Neuronal stem cell (in vitro differentiated cells): ENCODE measurements around the gene PPP2R5C.

Experiments
- DNase-seq: peaks from one replicate; pipeline ENCODE4 v3.0.0-alpha.2; 2013; ENCODE audit warnings: low spot score
- H2AFZ ChIP-seq: one replicate; pipeline ENCODE4 v1.6.1; 2013; ENCODE audit warnings: mild to moderate bottlenecking, low read length, inconsistent platforms
- H2AK5ac ChIP-seq: 2 replicates; pipeline ENCODE4 v1.6.1; 2013; ENCODE audit warnings: low read depth, mild to moderate bottlenecking, inconsistent platforms, low read length, moderate library complexity, mixed read lengths
- H2BK120ac ChIP-seq: 2 replicates; pipeline ENCODE4 v1.6.1; 2013; ENCODE audit warnings: low read depth, mild to moderate bottlenecking, inconsistent platforms, low read length, moderate library complexity, mixed read lengths
- H2BK12ac ChIP-seq: one replicate; pipeline ENCODE4 v1.6.1; 2013; ENCODE audit warnings: low read length, inconsistent platforms
- H2BK15ac ChIP-seq: 2 replicates; pipeline ENCODE4 v1.6.1; 2013; ENCODE audit warnings: mild to moderate bottlenecking, low read length, inconsistent platforms, mixed read lengths
- H2BK5ac ChIP-seq: one replicate; pipeline ENCODE4 v1.6.1; 2013; ENCODE audit warnings: inconsistent platforms, mild to moderate bottlenecking, low read length, moderate library complexity
- H3K14ac ChIP-seq: one replicate; pipeline ENCODE4 v1.6.1; 2013; ENCODE audit warnings: low read length, inconsistent platforms
- H3K18ac ChIP-seq: 2 replicates; pipeline ENCODE4 v1.6.1; 2013; ENCODE audit warnings: low read length, inconsistent platforms
- H3K23ac ChIP-seq: 2 replicates; pipeline ENCODE4 v1.6.1; 2013; ENCODE audit warnings: low read depth, mild to moderate bottlenecking, mixed read lengths, low read length, inconsistent platforms; ENCODE audit not compliant: poor library complexity
- H3K27ac ChIP-seq: replicated peaks from 3 replicates; pipeline ENCODE4 v1.5.1; 2013; ENCODE audit warnings: low read length, inconsistent platforms
- H3K27me3 ChIP-seq, 3 experiments: 2 replicates each; pipeline ENCODE4 v1.6.1; 2013; ENCODE audit warnings: low read length in 3 of 3, mild to moderate bottlenecking in 2 of 3, inconsistent platforms in 1 of 3, low read depth in 1 of 3, mixed read lengths in 1 of 3, moderate library complexity in 1 of 3; ENCODE audit not compliant: control insufficient read depth in 3 of 3, insufficient read depth in 3 of 3
- H3K36me3 ChIP-seq, 2 donors: replicated peaks in 1 of 2; 2 replicates each; pipeline ENCODE4 v1.6.1; 2013; ENCODE audit warnings: low read length in 2 of 2; ENCODE audit not compliant: control insufficient read depth in 2 of 2, insufficient read depth in 2 of 2
- H3K4ac ChIP-seq: 2 replicates; pipeline ENCODE4 v1.6.1; 2013; ENCODE audit warnings: inconsistent platforms, mild to moderate bottlenecking, low read length, moderate library complexity
- H3K4me1 ChIP-seq, 2 donors: 1 replicate in 1 of 2; 2 replicates in 1 of 2; pipeline ENCODE4 v1.6.1; 2013; ENCODE audit warnings: low read length in 2 of 2, low read depth in 1 of 2; ENCODE audit not compliant: control insufficient read depth in 2 of 2, insufficient read depth in 1 of 2
- H3K4me2 ChIP-seq: one replicate; pipeline ENCODE4 v1.6.1; 2013; ENCODE audit warnings: mild to moderate bottlenecking, low read length, inconsistent platforms; ENCODE audit not compliant: insufficient read depth, poor library complexity, severe bottlenecking
- H3K4me3 ChIP-seq, 2 donors: 2 replicates each; pipeline ENCODE4 v1.5.1; 2013; ENCODE audit warnings: low read length in 2 of 2, mild to moderate bottlenecking in 2 of 2, inconsistent platforms in 1 of 2, moderate library complexity in 1 of 2
- H3K79me1 ChIP-seq: one replicate; pipeline ENCODE4 v1.6.1; 2013; ENCODE audit warnings: low read depth, mild to moderate bottlenecking, inconsistent platforms, low read length, moderate library complexity
- H3K9ac ChIP-seq: one replicate; pipeline ENCODE4 v1.6.1; 2013; ENCODE audit warnings: mild to moderate bottlenecking, low read depth, low read length, inconsistent platforms; ENCODE audit not compliant: poor library complexity
- H3K9me3 ChIP-seq, 2 donors: replicated peaks in 1 of 2; 2 replicates each; pipeline versions ENCODE3 to v1.6.1; 2013; ENCODE audit warnings: low read length in 2 of 2, mild to moderate bottlenecking in 2 of 2, inconsistent platforms in 1 of 2, low read depth in 1 of 2, mixed read lengths in 1 of 2, moderate library complexity in 1 of 2; ENCODE audit not compliant: control insufficient read depth in 2 of 2, insufficient read depth in 1 of 2
- H4K8ac ChIP-seq: one replicate; pipeline ENCODE4 v1.6.1; 2013; ENCODE audit warnings: low read depth, mild to moderate bottlenecking, inconsistent platforms, low read length, moderate library complexity
- H4K91ac ChIP-seq: one replicate; pipeline ENCODE4 v1.6.1; 2013; ENCODE audit warnings: low read length, low read depth, mild to moderate bottlenecking, inconsistent platforms; ENCODE audit not compliant: poor library complexity
- WGBS, 2 donors: extraction: QIAGEN DNeasy Blood & Tissue Kit; methylation state at CpG; one replicate each; pipeline ENCODE4 v1.1.7; 2013; ENCODE audit warnings: missing lambda C conversion rate in 2 of 2, mixed read lengths in 1 of 2; ENCODE audit not compliant: insufficient read length in 2 of 2, insufficient replicate concordance in 1 of 2; ENCODE audit errors: extremely low coverage in 2 of 2; 5-methylcytosine and 5-hydroxymethylcytosine counted together

PPP2R5C gene

DNA sequence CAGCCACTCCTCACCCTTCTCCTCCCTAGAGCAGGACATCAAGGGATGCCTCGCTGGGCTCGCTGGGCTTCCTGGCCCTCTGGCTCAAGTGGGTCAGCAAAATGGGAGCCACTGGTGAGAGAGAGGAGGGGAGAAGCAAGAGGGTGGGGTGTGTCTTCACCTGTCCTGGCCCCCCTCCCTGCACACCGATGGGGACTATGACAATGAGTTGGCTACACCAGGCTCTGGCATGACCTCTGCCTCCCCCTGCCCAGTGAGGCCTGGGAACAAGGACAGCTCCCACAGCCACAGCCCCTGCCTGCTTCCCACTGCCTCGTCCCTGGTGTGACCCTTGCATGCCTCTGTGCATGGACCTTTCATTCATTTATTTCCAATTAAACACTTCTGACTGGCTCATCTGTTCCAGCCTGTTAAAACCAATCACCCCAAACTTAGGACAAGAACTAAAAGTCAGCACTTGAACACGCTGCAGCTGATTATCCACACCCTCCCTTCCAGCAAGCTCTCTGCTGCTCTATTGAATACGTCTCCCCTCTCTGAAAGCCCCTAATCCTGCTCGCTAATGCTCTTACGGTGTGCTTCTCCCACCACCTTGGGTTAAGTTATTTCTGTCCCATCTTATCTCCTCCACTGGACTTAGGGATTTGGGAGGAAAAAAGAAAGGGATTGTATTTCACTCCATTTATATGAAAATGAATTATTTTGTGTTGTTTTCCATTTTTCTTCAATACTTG lies 5.8 kb upstream of the PPP2R5C start:
- Histone ChIP-seq H2BK15ac (peak overlapping the region; percentile 40), H3K23ac (no peak overlapping the region), H3K4me3 (peak overlapping the region in 1 of 2 donors; percentile 13), H2BK12ac (no peak overlapping the region), H3K4me2 (no peak overlapping the region), H4K8ac (no peak overlapping the region), H3K27ac (peak overlapping the region; percentile 13), H3K14ac (no peak overlapping the region), H2BK120ac (no peak overlapping the region), H3K36me3 (no peaks in the 10 kb centered on the region), H2AFZ (no peak overlapping the region), H3K9ac (no peak overlapping the region), H3K4me1 (peaks cover 4 to 7% of the 10 kb centered on the region in 2 donors), H3K18ac (peak overlapping the region; percentile 68), H3K9me3 (peaks cover 0 to 4% of the 10 kb centered on the region in 2 donors), H3K4ac (no peak overlapping the region), H3K27me3 (peaks cover 0 to 15% (median 0%) of the 10 kb centered on the region in 3 experiments), H2BK5ac (no peak overlapping the region), H3K79me1 (no peaks in the 10 kb centered on the region), H4K91ac (no peak overlapping the region), H2AK5ac (no peak overlapping the region)
- WGBS, 2 donors, result no CpG with 5 or more reads among the region's 8 CpGs
- DNase-seq, result no peak

DNA sequence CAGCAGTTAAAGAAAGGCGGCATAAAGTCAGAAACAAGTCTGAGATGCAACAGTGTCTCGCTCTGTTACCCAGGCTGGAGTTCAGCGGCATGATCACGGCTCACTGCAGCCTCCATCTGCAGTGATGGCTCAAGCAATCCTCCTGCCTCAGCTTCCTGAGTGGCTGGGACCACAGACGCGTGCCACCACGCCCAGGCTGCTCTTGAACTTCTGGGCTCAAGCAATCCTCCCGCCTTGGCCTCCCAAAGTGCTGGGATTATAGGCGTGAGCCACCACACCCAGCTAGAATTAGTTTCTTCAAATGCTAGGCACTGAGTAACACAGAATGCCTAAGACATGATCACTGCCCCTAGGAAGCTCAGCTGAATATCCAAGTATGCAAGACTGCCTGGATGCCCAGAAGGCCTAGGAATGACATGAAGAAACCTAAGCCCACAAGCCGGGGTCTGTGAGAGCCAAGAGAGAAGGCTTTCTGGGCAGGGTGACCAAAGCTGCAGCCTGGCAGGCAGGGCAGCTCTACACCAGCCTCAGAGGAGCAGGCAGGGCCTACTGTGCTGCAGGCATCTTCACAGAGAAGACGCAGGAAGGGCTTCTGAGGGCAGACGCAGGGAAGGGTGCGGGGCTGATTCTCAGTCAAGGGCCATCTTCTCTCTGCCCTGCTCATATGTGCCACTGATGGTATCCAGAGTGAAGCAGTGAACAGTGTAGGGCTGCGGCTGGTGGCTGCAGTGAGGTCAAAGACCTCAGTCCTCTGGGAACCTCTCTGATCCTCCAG lies 4.3 kb upstream of the PPP2R5C start:
- Histone ChIP-seq H4K91ac (no peak overlapping the region), H3K79me1 (no peaks in the 10 kb centered on the region), H2BK12ac (peak overlapping the region; percentile 78), H3K23ac (peak overlapping the region; percentile 5), H3K27ac (no peak overlapping the region), H3K27me3 (peaks cover 0 to 15% (median 0%) of the 10 kb centered on the region in 3 experiments), H3K4ac (no peak overlapping the region), H3K14ac (no peak overlapping the region), H2BK5ac (no peak overlapping the region), H3K4me2 (no peak overlapping the region), H2BK15ac (peak overlapping the region; percentile 25), H2AFZ (no peak overlapping the region), H3K9me3 (peaks cover 0 to 4% of the 10 kb centered on the region in 2 donors), H3K9ac (peak overlapping the region; percentile 60), H3K18ac (no peak overlapping the region), H4K8ac (no peak overlapping the region), H3K4me1 (peaks cover 4 to 7% of the 10 kb centered on the region in 2 donors), H2AK5ac (peak overlapping the region; percentile 53), H3K4me3 (no peak overlapping the region), H3K36me3 (no peaks in the 10 kb centered on the region), H2BK120ac (no peak overlapping the region)
- no CpG with 5 or more reads among the region's 14 CpGs for WGBS, 2 donors
- DNase-seq, result no peak

GRCh38 chr14:101757839-101758211 lies 3.7 kb upstream of the PPP2R5C start:
- no peak overlapping the region for H3K14ac ChIP-seq
- no peak overlapping the region for H3K4me3 ChIP-seq
- H3K4me2 ChIP-seq, result no peak overlapping the region
- no peak overlapping the region for H4K8ac ChIP-seq
- H3K4me1 ChIP-seq, result peaks cover 4 to 7% of the 10 kb centered on the region in 2 donors
- H3K18ac ChIP-seq, result no peak overlapping the region
- no peak overlapping the region for H4K91ac ChIP-seq
- peaks cover 0 to 15% (median 0%) of the 10 kb centered on the region in 3 experiments for H3K27me3 ChIP-seq
- peak overlapping the region; percentile 25 for H2BK15ac ChIP-seq
- no peak overlapping the region for H2BK5ac ChIP-seq
- no peak overlapping the region for H2AFZ ChIP-seq
- H2BK120ac ChIP-seq, result no peak overlapping the region
- H2BK12ac ChIP-seq, result no peak overlapping the region
- H3K79me1 ChIP-seq, result no peaks in the 10 kb centered on the region
- DNase-seq, result no peak
- H3K36me3 ChIP-seq, result no peaks in the 10 kb centered on the region
- H3K27ac ChIP-seq, result no peak overlapping the region
- no peak overlapping the region for H3K9ac ChIP-seq
- H3K9me3 ChIP-seq, result peaks cover 0 to 4% of the 10 kb centered on the region in 2 donors
- WGBS, 2 donors, result no CpG with 5 or more reads among the region's 3 CpGs
- H3K23ac ChIP-seq, result no peak overlapping the region
- H2AK5ac ChIP-seq, result no peak overlapping the region
- no peak overlapping the region for H3K4ac ChIP-seq
